IPS-20b (cell line): ENCODE data around the gene ATG13.

ENCODE experiments used
- H3K27ac ChIP-seq: one replicate; pipeline ENCODE4 v1.5.1; 2013; ENCODE audit warnings: low read length
- H3K27me3 ChIP-seq: 2 replicates; pipeline ENCODE4 v1.6.1; 2013; ENCODE audit warnings: mild to moderate bottlenecking, low read length, inconsistent platforms; ENCODE audit not compliant: insufficient read depth
- H3K36me3 ChIP-seq: 2 replicates; pipeline ENCODE4 v1.6.1; 2013; ENCODE audit warnings: low read depth, mild to moderate bottlenecking, inconsistent platforms, low read length, moderate library complexity; ENCODE audit not compliant: insufficient read depth
- H3K4me1 ChIP-seq: 2 replicates; pipeline ENCODE4 v1.6.1; 2013; ENCODE audit warnings: mild to moderate bottlenecking, control low read depth, inconsistent platforms, low read length, moderate library complexity; ENCODE audit not compliant: insufficient read depth
- H3K4me3 ChIP-seq: 2 replicates; pipeline ENCODE4 v1.5.1; 2013; ENCODE audit warnings: mild to moderate bottlenecking, low read length, inconsistent platforms
- H3K9ac ChIP-seq: 2 replicates; pipeline ENCODE4 v1.6.1; 2013; ENCODE audit warnings: low read depth, mild to moderate bottlenecking, inconsistent platforms, low read length, moderate library complexity
- H3K9me3 ChIP-seq: 2 replicates; pipeline ENCODE4 v1.6.1; 2013; ENCODE audit warnings: mild to moderate bottlenecking, low read depth, low read length, inconsistent platforms; ENCODE audit not compliant: insufficient read depth

ATG13 gene

DNA sequence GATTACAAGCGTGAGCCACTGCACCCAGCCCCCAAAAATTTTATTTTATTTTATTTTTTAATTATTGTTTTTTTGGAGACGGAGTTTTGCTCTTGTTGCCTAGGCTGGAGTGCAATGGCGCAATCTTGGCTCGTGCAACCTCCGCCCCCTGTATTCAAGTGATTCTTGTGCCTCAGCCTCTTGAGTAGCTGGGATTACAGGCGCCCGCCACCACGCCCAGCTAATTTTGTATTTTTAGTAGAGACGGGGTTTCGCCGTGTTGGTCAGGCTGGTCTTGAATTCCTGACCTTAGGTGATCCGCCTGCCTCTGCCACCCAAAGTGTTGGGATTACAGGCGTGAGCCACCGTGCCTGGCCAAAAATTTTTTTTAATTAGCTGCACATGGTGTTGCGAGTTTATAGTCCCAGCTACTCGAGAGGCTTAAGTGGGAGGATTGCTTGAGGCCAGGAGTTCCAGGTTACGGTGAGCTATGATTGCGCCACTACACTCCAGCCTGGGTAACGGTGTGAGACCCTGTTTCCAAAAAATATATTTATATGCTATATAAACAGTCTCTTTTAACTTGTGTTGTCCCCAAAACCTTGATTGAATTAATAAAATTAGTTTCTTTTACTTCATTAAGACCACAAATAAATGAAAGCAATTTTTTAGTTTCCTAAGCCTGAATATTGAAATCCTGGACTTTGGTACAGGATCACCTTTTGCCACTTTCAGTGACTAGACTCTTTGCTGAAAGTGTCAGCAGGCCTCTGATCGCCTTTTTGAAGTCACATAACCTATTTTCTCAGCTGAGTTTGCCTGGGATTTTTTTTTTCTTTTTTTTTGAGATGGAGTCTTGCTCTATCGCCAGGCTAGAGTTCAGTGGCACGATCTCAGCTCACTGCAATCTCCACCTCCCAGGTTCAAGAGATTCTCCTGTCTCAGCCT is 16.2 kb downstream of the ATG13 start:
- Histone ChIP-seq H3K27ac (no peak overlapping the region), H3K4me3 (no peak overlapping the region), H3K27me3 (no peaks in the 10 kb centered on the region), H3K4me1 (no peaks in the 10 kb centered on the region), H3K36me3 (peaks cover 29% of the 10 kb centered on the region), H3K9ac (no peak overlapping the region), H3K9me3 (no peaks in the 10 kb centered on the region)

DNA sequence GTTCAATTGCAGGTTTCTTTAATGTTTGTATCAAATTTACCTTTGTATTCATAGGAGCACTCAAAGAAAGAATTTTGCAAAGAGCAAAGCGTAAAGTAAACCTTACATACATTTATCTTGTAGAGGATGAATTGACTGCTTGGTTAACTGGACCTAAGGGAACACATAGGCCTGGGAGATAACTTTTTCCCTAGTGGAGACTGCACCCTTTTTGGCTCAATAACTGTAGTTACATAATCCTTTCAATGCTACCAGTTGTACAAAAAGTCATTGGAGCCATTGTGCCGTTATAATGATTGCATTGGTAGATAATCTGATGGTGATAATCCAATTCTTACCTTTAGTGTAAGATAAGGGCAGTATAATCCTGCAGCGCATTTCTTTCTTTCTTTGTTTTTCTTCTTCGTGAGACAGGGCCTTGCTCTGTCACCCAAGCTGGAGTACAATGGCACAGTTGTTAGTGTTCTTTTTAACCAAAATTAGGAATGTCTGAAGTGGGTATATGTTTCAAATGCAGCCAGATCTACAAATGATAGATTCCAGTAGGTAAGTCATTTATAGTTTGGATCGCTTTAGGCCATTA is 18.3 kb downstream of the ATG13 start:
- Histone ChIP-seq H3K9ac (no peak overlapping the region), H3K36me3 (peaks cover 24% of the 10 kb centered on the region), H3K9me3 (no peaks in the 10 kb centered on the region), H3K4me1 (no peaks in the 10 kb centered on the region), H3K4me3 (no peak overlapping the region), H3K27ac (no peak overlapping the region), H3K27me3 (no peaks in the 10 kb centered on the region)

DNA sequence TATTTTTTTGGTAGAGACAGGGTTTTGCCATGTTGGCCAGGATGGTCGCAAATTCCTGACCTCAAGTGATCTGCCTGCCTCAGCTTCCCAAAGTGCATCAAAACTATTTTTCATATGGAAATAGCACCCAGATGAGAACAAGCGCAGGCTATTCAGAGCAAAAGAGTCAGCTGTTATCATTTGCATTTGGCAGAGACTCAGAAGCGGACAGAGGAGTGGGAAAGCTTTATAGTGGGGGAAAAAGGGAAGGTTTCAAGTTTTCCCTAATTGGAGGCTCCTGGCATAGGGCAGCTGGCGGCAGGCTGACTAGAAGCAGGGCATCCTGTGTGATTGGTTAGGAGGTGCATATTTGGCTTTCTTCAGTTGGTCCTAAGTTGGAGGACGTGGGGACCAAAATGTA is 20.2 kb downstream of the ATG13 start:
- Histone ChIP-seq H3K27me3 (no peaks in the 10 kb centered on the region), H3K27ac (no peak overlapping the region), H3K9me3 (no peaks in the 10 kb centered on the region), H3K36me3 (peaks cover 16% of the 10 kb centered on the region), H3K4me1 (no peaks in the 10 kb centered on the region), H3K4me3 (no peak overlapping the region), H3K9ac (no peak overlapping the region)

DNA sequence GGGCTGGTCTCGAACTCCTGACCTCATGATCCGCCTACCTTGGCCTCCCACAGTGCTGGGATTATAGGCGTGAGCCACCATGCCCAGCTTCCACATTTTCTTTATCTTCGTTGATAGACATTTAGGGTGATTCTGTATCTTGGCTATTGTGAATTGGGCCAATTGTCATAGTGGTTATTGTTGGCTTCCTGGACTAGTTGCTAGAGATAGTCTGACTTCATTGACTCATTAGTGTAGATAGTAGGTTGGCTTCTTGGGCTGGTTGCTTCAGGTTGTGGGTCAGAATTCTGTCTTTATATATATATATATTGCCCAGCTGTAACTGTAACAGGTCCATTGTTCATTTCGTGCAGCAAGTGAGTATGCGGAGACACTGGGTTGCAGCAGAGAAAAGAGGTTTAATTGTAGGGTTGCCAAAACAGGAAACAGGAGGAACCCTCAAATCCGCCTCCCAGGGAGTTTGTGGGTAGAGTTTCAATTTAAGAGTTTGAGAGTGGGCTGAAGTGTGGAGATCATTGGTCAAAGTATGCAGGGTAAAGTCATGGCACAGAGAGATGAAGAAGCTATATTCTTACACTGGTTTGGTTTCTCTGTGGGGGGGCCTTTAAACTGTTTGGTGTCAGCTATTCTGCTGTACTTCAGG is 22.0 kb downstream of the ATG13 start:
- H3K4me1 ChIP-seq: no peaks in the 10 kb centered on the region
- no peaks in the 10 kb centered on the region for H3K27me3 ChIP-seq
- no peak overlapping the region for H3K27ac ChIP-seq
- no peaks in the 10 kb centered on the region for H3K9me3 ChIP-seq
- H3K9ac ChIP-seq: no peak overlapping the region
- H3K4me3 ChIP-seq: no peak overlapping the region
- H3K36me3 ChIP-seq: peaks cover 19% of the 10 kb centered on the region

DNA sequence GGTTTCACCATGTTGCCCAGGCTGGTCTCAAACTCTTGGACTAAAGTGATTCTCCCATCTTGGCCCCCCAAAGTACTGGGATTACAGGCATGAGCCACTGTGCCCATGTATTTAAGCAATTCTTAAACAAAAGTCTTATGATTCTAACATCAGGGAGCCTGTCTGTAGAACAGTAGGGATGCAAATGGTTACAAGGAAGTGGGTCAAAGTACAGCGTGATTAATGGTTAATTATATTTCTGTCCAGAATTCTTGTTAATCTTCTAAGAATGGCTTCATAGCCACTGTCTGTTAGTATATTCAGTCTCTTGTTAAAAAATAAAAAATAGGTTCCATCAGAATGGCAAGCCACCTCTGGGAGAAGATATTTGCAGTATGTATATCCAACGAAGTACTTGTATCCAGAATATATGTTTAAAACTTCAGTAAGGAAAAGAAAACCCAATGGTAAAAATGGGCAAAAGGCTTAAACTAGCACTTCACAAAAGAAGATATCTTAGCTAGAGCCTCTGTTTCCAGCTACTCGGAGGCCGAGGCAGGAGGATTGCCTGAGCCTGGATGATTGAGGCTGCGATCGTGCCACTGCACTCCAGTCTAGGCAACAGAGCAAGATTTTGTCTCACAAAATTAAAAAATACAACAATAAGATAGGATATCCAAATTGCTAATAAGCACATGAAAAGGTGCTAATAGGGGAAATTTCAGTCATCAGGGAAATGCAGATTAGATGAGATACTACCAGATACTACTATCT is 22.9 kb downstream of the ATG13 start:
- Histone ChIP-seq H3K27me3 (no peaks in the 10 kb centered on the region), H3K27ac (no peak overlapping the region), H3K9me3 (no peaks in the 10 kb centered on the region), H3K9ac (no peak overlapping the region), H3K4me3 (no peak overlapping the region), H3K36me3 (peaks cover 28% of the 10 kb centered on the region), H3K4me1 (no peaks in the 10 kb centered on the region)

DNA sequence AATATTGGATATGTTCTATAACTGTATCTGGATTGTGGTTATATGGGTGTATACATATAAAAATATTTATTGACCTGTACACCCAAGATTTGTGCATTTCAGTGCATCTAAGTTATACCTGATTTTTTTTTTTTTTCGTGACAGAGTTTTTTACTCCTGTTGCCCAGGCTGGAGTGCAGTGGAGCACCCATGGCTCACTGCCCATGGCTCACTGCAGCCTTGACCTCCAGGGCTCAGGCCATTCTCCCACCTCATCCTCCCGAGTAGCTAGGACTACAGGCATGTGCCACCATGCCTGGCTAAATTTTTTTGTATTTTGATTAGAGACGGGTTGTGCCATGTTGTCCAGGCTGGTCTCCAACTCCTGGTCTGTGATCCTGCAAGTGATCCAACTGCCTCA is 24.3 kb downstream of the ATG13 start:
- no peak overlapping the region for H3K4me3 ChIP-seq
- no peaks in the 10 kb centered on the region for H3K27me3 ChIP-seq
- H3K36me3 ChIP-seq: peaks cover 36% of the 10 kb centered on the region
- H3K27ac ChIP-seq: no peak overlapping the region
- no peaks in the 10 kb centered on the region for H3K4me1 ChIP-seq
- H3K9me3 ChIP-seq: no peaks in the 10 kb centered on the region
- H3K9ac ChIP-seq: no peak overlapping the region

DNA sequence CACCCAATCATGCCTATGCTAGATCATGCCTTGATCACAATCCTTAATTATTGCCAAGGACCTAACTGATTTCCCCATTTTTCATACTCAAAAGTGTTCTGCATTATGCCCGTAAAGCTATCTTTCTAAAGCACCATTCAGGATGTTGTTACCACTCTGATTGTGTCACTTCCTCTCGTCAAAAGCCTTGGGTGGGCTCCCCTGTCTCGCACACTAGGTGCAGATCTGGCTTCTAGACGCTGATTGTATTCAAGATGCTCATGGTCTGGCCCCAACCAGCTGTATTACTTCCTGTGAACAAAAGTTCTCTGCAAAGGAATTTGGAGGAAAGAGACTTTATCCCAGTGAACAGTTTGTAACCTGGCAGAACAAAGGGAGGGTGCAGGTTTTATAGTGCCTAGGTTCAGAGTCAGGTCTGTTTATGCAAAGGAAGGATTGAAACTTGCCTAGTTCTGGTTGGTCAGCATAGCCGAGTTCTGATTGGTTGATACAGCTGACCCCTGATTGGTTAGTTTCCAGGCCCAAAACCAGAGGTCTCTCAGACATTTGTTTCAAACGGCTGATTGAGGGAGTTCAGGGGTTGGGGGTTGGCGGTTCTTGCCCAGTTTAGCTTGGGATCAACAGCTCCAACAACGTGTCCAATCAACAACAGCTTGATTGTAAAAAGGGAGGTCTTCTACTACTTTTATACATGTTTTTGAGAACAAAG is 25.4 kb downstream of the ATG13 start:
- H3K36me3 ChIP-seq: peaks cover 47% of the 10 kb centered on the region
- no peak overlapping the region for H3K9ac ChIP-seq
- no peaks in the 10 kb centered on the region for H3K9me3 ChIP-seq
- H3K4me1 ChIP-seq: no peaks in the 10 kb centered on the region
- no peak overlapping the region for H3K27ac ChIP-seq
- H3K4me3 ChIP-seq: no peak overlapping the region
- no peaks in the 10 kb centered on the region for H3K27me3 ChIP-seq

DNA sequence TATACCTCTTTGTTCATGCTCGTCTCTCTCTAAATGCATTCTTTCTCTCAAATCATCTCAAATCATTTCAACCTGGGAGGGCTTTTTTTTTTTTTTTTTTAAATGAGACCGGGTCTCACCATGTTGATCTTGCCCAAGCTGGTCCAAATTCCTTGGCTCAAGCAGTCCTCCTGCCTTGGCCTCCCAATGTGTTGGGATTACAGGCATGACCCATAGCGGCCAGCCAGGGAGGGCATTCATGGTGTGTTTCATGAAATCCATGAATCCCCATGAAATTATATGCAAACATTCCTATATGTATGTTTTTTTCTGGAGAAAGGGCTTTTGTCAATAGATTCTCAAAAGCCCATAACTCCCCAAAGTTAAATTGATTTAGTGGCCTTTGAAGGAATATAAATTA is 26.2 kb downstream of the ATG13 start:
- Histone ChIP-seq H3K36me3 (peaks cover 51% of the 10 kb centered on the region), H3K27me3 (no peaks in the 10 kb centered on the region)

DNA sequence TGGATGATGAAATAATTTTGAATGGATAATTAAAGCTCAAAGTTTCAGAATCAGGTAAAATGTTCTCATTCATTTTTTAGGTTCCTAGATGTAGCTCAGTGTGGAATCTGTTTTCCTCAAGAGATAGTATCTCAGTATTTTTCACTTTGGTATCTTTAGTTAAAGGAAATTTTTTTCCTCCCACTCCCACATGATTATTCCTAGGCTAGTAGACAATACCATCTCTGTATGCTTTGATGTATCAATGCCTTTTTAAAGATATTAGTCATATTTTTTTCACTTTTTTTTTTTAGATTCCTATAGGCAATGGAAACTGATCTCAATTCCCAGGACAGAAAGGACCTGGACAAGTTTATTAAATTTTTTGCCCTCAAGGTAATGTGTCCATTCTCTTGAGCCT is 26.6 kb downstream of the ATG13 start:
- no peaks in the 10 kb centered on the region for H3K9me3 ChIP-seq
- peaks cover 53% of the 10 kb centered on the region for H3K36me3 ChIP-seq
- H3K9ac ChIP-seq: no peak overlapping the region
- H3K4me3 ChIP-seq: no peak overlapping the region
- H3K27ac ChIP-seq: no peak overlapping the region
- no peaks in the 10 kb centered on the region for H3K27me3 ChIP-seq
- H3K4me1 ChIP-seq: no peaks in the 10 kb centered on the region

More for the DNA sequence above, 26.2 kb downstream of the ATG13 start:
- no peaks in the 10 kb centered on the region for H3K9me3 ChIP-seq
- H3K9ac ChIP-seq: no peak overlapping the region
- no peaks in the 10 kb centered on the region for H3K4me1 ChIP-seq
- H3K27ac ChIP-seq: no peak overlapping the region
- H3K4me3 ChIP-seq: no peak overlapping the region

DNA sequence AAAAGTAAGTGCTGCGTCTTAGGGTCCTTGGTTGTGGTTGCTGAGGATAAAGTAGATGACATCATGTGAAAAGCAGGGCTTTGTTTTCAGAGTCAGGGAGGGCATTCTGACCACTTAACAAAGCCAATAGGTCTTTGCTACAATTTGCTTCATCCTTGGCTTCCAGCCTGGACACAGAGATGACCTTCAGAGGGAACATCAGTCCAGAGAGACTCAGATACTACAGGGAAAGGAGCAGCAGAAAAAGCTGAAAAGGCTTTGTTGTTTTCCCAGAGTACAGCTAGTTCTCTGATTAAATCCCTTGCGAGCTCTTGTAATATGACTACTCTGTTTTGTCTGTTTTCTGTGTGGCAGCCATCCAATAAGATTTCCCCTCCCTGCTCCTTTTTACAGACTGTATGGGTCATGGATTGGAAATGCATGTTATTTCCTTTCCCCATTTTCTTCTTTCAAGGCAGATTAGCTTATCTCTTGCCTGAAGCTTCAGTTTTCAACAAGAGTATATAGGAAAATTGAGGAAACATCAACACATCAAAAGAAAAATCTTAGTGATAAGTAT is 31.9 kb downstream of the ATG13 start:
- no peaks in the 10 kb centered on the region for H3K9me3 ChIP-seq
- H3K27ac ChIP-seq: no peak overlapping the region
- no peak overlapping the region for H3K9ac ChIP-seq
- H3K4me3 ChIP-seq: no peak overlapping the region
- no peaks in the 10 kb centered on the region for H3K4me1 ChIP-seq
- H3K27me3 ChIP-seq: no peaks in the 10 kb centered on the region
- peaks cover 85% of the 10 kb centered on the region for H3K36me3 ChIP-seq

DNA sequence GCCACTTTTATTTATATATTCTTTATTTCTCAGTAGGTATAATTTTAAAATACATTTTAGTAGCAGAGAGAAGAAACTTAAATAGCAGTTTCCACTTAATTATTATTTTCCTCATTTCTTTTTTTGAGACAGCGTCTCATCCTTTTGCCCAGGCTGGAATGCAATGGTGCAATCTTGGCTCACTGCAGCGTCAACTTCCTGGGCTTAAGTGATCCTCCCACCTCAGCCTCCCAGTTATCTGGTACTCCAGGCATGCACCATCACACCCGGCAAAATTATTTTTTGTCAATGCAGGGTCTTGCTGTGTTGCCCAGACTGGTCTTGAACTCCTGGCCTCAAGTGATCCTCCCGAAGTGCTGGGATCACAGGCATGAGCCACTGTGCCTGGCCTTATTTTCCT is 38.3 kb downstream of the ATG13 start:
- Histone ChIP-seq H3K27ac (no peak overlapping the region), H3K4me1 (no peaks in the 10 kb centered on the region), H3K9me3 (no peaks in the 10 kb centered on the region), H3K27me3 (no peaks in the 10 kb centered on the region), H3K4me3 (no peak overlapping the region), H3K36me3 (peaks cover 82% of the 10 kb centered on the region), H3K9ac (no peak overlapping the region)
